ENCODE measurements around the gene C20orf202. TPM values are rescaled to one million over a fixed set of nuclear protein-coding genes. Genes with fewer than 3 reads are reported as not detected.

Gene C20orf202
- total and polyA plus RNA-seq, 2 experiments from 2014 or later, result not detected

DNA sequence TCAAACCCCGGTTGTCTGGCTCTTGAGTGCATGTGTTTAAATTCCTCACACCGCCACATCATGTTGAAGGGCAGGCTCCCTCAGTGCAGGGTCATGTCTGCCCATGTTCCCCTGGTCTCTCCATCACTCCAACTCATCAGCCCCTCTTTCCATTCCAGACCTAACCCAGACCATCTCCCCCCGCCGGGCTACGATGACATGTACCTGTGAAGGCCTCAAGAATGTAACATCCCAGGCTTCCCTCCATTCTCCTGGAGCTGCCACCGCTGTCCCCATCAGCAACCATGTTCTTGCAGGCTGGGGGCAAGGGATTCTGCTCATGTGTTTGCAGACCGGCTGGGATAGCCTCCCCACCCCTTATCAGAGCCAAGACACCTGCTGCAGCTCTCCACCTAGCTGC is 38.4 kb upstream of the C20orf202 start:
- no peak overlapping the region for H2AFZ ChIP-seq
- Mint-ChIP-seq H3K4me1 (no peaks in the 10 kb centered on the region), H3K9me3 (no peaks in the 10 kb centered on the region), H3K4me3 (no peak overlapping the region), H3K27ac (no peak overlapping the region), H3K27me3 (ENCODE audit: insufficient read depth, low read depth, poor library complexity) (no peaks in the 10 kb centered on the region), H3K36me3 (ENCODE audit: low read depth) (peaks cover 55% of the 10 kb centered on the region)
- H3F3A ChIP-seq (replicated peaks; ENCODE audit: low read depth), result no peaks in the 10 kb centered on the region
- H3K9me2 ChIP-seq (ENCODE audit: insufficient read depth), result no peaks in the 10 kb centered on the region
- no peak for ATAC-seq
- H3K4me2 ChIP-seq, result no peak overlapping the region
- TF ChIP-seq ZNF331 (CRISPR knock-in tag; IDR thresholded peaks at IDR 0.05; ENCODE audit: low read depth), result no peak
- TF ChIP-seq EZH2 (IDR thresholded peaks at IDR 0.05; ENCODE audit: low read depth, unreplicated experiment), result no peak
- TF ChIP-seq, protein P1, sequence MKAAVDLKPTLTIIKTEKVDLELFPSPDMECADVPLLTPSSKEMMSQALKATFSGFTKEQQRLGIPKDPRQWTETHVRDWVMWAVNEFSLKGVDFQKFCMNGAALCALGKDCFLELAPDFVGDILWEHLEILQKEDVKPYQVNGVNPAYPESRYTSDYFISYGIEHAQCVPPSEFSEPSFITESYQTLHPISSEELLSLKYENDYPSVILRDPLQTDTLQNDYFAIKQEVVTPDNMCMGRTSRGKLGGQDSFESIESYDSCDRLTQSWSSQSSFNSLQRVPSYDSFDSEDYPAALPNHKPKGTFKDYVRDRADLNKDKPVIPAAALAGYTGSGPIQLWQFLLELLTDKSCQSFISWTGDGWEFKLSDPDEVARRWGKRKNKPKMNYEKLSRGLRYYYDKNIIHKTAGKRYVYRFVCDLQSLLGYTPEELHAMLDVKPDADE (IDR thresholded peaks at IDR 0.05), result no peak
- no peak for TF ChIP-seq POLR2AphosphoS5 (IDR thresholded peaks at IDR 0.05; ENCODE audit: low read depth)
- TF ChIP-seq JUNB (IDR thresholded peaks at IDR 0.05; ENCODE audit: unreplicated experiment), result no peak
- no peak for TF ChIP-seq STAT1 (IDR thresholded peaks at IDR 0.05; ENCODE audit: unreplicated experiment)
- TF ChIP-seq, protein P2, sequence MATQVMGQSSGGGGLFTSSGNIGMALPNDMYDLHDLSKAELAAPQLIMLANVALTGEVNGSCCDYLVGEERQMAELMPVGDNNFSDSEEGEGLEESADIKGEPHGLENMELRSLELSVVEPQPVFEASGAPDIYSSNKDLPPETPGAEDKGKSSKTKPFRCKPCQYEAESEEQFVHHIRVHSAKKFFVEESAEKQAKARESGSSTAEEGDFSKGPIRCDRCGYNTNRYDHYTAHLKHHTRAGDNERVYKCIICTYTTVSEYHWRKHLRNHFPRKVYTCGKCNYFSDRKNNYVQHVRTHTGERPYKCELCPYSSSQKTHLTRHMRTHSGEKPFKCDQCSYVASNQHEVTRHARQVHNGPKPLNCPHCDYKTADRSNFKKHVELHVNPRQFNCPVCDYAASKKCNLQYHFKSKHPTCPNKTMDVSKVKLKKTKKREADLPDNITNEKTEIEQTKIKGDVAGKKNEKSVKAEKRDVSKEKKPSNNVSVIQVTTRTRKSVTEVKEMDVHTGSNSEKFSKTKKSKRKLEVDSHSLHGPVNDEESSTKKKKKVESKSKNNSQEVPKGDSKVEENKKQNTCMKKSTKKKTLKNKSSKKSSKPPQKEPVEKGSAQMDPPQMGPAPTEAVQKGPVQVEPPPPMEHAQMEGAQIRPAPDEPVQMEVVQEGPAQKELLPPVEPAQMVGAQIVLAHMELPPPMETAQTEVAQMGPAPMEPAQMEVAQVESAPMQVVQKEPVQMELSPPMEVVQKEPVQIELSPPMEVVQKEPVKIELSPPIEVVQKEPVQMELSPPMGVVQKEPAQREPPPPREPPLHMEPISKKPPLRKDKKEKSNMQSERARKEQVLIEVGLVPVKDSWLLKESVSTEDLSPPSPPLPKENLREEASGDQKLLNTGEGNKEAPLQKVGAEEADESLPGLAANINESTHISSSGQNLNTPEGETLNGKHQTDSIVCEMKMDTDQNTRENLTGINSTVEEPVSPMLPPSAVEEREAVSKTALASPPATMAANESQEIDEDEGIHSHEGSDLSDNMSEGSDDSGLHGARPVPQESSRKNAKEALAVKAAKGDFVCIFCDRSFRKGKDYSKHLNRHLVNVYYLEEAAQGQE (IDR thresholded peaks at IDR 0.05; ENCODE audit: unreplicated experiment), result no peak
- TF ChIP-seq, protein P3, sequence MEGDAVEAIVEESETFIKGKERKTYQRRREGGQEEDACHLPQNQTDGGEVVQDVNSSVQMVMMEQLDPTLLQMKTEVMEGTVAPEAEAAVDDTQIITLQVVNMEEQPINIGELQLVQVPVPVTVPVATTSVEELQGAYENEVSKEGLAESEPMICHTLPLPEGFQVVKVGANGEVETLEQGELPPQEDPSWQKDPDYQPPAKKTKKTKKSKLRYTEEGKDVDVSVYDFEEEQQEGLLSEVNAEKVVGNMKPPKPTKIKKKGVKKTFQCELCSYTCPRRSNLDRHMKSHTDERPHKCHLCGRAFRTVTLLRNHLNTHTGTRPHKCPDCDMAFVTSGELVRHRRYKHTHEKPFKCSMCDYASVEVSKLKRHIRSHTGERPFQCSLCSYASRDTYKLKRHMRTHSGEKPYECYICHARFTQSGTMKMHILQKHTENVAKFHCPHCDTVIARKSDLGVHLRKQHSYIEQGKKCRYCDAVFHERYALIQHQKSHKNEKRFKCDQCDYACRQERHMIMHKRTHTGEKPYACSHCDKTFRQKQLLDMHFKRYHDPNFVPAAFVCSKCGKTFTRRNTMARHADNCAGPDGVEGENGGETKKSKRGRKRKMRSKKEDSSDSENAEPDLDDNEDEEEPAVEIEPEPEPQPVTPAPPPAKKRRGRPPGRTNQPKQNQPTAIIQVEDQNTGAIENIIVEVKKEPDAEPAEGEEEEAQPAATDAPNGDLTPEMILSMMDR (conservative IDR thresholded peaks at IDR 0.05; ENCODE audit: low read depth in 2 of 2), result no peak
- TF ChIP-seq, protein P4, sequence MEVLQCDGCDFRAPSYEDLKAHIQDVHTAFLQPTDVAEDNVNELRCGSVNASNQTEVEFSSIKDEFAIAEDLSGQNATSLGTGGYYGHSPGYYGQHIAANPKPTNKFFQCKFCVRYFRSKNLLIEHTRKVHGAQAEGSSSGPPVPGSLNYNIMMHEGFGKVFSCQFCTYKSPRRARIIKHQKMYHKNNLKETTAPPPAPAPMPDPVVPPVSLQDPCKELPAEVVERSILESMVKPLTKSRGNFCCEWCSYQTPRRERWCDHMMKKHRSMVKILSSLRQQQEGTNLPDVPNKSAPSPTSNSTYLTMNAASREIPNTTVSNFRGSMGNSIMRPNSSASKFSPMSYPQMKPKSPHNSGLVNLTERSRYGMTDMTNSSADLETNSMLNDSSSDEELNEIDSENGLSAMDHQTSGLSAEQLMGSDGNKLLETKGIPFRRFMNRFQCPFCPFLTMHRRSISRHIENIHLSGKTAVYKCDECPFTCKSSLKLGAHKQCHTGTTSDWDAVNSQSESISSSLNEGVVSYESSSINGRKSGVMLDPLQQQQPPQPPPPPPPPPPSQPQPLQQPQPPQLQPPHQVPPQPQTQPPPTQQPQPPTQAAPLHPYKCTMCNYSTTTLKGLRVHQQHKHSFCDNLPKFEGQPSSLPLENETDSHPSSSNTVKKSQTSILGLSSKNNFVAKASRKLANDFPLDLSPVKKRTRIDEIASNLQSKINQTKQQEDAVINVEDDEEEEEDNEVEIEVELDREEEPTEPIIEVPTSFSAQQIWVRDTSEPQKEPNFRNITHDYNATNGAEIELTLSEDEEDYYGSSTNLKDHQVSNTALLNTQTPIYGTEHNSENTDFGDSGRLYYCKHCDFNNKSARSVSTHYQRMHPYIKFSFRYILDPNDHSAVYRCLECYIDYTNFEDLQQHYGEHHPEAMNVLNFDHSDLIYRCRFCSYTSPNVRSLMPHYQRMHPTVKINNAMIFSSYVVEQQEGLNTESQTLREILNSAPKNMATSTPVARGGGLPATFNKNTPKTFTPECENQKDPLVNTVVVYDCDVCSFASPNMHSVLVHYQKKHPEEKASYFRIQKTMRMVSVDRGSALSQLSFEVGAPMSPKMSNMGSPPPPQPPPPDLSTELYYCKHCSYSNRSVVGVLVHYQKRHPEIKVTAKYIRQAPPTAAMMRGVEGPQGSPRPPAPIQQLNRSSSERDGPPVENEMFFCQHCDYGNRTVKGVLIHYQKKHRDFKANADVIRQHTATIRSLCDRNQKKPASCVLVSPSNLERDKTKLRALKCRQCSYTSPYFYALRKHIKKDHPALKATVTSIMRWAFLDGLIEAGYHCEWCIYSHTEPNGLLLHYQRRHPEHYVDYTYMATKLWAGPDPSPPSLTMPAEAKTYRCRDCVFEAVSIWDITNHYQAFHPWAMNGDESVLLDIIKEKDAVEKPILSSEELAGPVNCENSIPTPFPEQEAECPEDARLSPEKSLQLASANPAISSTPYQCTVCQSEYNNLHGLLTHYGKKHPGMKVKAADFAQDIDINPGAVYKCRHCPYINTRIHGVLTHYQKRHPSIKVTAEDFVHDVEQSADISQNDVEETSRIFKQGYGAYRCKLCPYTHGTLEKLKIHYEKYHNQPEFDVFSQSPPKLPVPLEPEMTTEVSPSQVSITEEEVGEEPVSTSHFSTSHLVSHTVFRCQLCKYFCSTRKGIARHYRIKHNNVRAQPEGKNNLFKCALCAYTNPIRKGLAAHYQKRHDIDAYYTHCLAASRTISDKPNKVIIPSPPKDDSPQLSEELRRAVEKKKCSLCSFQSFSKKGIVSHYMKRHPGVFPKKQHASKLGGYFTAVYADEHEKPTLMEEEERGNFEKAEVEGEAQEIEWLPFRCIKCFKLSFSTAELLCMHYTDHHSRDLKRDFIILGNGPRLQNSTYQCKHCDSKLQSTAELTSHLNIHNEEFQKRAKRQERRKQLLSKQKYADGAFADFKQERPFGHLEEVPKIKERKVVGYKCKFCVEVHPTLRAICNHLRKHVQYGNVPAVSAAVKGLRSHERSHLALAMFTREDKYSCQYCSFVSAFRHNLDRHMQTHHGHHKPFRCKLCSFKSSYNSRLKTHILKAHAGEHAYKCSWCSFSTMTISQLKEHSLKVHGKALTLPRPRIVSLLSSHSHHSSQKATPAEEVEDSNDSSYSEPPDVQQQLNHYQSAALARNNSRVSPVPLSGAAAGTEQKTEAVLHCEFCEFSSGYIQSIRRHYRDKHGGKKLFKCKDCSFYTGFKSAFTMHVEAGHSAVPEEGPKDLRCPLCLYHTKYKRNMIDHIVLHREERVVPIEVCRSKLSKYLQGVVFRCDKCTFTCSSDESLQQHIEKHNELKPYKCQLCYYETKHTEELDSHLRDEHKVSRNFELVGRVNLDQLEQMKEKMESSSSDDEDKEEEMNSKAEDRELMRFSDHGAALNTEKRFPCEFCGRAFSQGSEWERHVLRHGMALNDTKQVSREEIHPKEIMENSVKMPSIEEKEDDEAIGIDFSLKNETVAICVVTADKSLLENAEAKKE (CRISPR knock-in tag; IDR thresholded peaks at IDR 0.05), result no peak
- TF ChIP-seq NANOG (IDR thresholded peaks at IDR 0.05; ENCODE audit: borderline replicate concordance), result no peak
- no peak for TF ChIP-seq CREB1 (CRISPR knock-in tag; IDR thresholded peaks at IDR 0.05; ENCODE audit: low read depth)
- TF ChIP-seq EZH2phosphoT487 (IDR thresholded peaks at IDR 0.05; ENCODE audit: unreplicated experiment), result no peak
- no peak for TF ChIP-seq ZNF114 (CRISPR knock-in tag; IDR thresholded peaks at IDR 0.05)
- H4K20me1 ChIP-seq (replicated peaks; ENCODE audit: insufficient read depth), result peaks cover 3% of the 10 kb centered on the region
- no peak overlapping the region for H3K27ac ChIP-seq (ENCODE audit: low read depth)
- no peaks in the 10 kb centered on the region for H3K27me3 ChIP-seq (ENCODE audit: insufficient read depth)
- H3K4me3 ChIP-seq, result no peak overlapping the region
- no peak for DNase-seq (ENCODE audit: low spot score)
- H3K79me2 ChIP-seq (replicated peaks; ENCODE audit: insufficient read depth), result no peaks in the 10 kb centered on the region
- no peaks in the 10 kb centered on the region for H3K4me1 ChIP-seq (ENCODE audit: insufficient read depth)
- peaks cover 19% of the 10 kb centered on the region for H3K36me3 ChIP-seq (ENCODE audit: insufficient read depth)
